ENCODE data around the gene VSTM2B.

- TF ChIP-seq, protein P1, sequence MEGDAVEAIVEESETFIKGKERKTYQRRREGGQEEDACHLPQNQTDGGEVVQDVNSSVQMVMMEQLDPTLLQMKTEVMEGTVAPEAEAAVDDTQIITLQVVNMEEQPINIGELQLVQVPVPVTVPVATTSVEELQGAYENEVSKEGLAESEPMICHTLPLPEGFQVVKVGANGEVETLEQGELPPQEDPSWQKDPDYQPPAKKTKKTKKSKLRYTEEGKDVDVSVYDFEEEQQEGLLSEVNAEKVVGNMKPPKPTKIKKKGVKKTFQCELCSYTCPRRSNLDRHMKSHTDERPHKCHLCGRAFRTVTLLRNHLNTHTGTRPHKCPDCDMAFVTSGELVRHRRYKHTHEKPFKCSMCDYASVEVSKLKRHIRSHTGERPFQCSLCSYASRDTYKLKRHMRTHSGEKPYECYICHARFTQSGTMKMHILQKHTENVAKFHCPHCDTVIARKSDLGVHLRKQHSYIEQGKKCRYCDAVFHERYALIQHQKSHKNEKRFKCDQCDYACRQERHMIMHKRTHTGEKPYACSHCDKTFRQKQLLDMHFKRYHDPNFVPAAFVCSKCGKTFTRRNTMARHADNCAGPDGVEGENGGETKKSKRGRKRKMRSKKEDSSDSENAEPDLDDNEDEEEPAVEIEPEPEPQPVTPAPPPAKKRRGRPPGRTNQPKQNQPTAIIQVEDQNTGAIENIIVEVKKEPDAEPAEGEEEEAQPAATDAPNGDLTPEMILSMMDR (IDR thresholded peaks at IDR 0.05; ENCODE audit: low read depth, low read length), result no peak
- TF ChIP-seq EZH2phosphoT487 (IDR thresholded peaks at IDR 0.05; ENCODE audit: low read depth), result no peak
Measured at GRCh38 chr19:29593869-29594268, 68.1 kb downstream of the VSTM2B start.
